Activated CD8-positive, alpha-beta memory T cell treated with anti-CD3 and anti-CD28 coated beads, Interleukin-2, amount 50 U/mL, for 4 hours (primary cell): ENCODE data around the gene DNAH8.

ENCODE experiments used
- DNase-seq: peaks from one replicate; pipeline ENCODE4 v3.0.0-alpha.2; 2020

DNAH8 gene

GRCh38 chr6:39029156-39030011, 314.3 kb downstream of the DNAH8 start:
- DNase-seq, result peak; percentile 49

DNA sequence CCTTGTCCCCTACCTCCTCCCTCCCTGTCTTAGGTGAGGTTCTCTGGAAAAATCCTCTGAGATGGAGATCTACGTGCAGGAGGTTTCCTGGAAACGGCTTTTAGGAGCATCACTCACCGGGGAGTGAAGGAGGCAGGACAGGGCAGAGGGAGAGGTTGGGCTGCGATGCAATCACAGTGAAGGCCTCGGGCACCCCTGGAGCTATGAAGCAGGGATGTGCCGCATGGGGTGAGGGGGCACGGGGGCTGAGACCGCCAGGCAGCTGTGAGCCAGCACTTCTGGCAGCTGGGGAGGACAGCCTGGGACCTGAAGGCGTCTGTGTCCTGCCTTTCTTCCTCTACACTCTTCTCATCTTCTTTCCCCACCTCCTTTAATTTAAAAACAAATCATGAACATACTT, 320.6 kb downstream of the DNAH8 start:
- DNase-seq, result no peak

DNA sequence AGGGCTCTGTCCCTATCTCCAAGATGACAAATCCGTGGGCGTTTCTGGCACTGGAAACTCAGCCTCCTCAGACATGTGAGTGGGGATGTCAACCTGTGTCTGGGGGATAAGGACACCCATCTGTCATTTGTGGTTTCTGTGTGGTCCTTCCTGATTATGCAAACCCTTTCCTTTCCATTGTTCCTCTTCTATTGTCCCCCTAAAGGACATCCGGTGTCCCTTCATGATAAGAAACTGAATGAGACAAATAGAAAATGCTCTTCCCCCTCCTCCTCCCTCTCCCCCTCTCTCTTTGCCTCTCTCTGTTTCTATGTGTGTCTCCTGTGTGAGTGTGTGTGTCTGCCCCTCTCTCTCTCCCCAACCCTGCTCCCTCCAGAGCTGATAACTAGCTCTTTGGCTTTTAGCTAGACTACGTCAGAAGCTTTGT, 322.0 kb downstream of the DNAH8 start:
- DNase-seq, result no peak

DNA sequence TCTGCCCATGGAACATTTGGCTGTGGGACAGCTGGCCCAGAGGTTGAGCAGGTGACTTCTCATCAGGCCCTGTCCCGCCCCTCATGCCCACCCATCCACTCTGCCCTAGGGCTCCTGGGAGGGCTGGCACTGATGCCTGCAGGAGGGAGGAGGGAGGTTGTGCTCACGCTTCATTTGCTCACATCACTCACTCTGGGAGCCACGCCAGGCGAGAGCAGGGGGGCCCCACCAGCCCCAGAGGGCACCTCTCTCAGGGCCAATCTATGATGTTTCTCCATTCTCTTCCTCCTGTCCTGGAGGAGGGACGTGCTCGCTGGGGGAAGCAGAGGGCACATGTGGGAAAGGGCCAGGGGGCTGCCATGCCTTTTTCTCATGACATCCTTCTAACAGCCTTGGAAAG, 322.6 kb downstream of the DNAH8 start:
- no peak for DNase-seq

DNA sequence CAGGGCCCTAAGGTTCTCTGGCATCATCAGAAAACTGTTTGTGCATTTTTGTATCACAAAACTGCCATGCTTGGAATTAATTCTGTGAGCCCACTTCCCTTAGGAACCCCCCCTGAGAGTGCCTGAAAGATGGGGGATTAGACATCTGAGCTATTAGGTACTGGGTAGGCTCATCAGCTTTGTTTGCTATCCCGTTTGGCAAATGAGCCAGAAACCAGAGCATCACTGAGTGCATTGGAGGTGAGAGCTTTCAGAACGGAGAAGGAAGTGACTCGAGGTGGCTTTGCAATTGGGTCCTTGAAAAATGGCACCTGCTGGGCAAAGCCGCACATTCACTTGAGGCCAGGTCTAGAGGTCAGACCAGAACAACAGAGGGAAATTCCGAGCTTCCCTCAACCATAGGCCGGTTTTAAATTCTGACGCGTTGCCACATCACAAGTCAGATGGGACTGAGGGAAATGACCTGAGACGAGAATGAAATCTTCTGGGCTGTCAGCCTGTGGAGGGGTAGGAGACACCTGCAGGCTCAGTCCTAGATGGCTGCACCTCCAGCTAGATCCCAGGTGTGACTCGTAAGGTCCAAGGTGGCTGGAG, 325.1 kb downstream of the DNAH8 start:
- DNase-seq, result no peak

DNA sequence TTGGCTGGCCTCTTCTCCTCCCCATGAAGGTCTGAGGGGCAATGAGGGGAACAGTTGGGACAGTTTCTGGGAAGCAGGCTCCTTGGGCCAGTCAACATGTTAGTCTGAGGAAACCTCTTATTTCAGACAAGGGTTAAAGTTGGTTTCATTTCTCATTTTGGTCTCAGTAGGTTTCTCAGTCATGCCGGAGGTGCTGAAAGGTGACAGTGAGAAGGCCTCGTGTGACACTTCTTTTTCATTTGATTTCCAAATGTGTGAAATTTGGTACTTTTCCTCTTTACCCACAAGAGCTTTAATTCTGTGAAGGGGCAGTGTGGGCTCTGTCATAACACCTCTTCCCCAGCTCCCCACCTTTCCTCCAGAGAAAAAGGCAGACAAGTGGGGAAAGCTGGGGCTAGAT, 326.0 kb downstream of the DNAH8 start:
- DNase-seq, result no peak

GRCh38 chr6:39043776-39044175, 328.7 kb downstream of the DNAH8 start:
- no peak for DNase-seq

- DNase-seq, result no peak
Observed at GRCh38 chr6:39044181-39044580, 329.1 kb downstream of the DNAH8 start.

DNA sequence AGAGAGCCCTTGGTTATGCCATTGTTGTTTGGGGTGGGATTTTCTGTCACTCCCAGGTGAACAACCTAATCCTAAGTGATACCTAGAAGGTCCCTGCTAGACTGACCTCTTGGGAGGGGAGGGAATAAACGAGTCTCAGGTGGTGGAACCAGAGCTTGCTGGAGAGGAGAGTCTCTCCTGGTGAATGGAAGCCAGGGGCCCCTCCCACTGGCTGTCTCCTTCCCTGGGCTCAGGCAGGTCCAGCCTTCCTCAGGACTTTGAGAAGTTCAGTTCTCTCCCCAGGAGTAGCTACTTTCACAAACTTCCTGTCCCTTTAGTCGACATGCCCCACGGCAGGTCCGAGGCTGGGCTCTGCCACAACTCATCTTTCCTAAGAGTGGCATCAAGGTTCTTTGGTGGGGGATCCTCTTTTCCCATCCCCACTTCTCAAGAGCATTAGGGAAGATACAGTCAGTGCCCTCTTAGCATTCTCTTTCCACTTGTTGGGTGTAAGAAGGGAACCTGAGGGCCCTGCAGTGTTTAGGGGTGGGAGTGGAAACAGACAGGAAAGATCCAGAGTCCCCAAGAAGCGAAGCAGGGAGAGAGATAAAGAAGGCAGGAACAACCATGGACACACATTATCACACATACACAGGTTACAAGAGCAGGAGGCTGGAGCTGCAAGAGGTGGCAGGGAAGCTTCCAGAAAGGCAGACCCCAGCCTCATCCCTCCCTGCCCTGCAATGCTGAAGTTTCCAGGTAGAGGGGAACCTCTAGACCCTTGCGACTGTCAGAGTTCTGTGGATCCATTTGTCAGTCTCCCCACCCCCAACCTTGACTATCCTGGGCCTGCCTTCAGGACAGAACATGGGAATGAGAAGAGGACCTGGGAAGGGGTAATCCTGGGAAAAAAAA, 332.6 kb downstream of the DNAH8 start:
- DNase-seq, result no peak

DNA sequence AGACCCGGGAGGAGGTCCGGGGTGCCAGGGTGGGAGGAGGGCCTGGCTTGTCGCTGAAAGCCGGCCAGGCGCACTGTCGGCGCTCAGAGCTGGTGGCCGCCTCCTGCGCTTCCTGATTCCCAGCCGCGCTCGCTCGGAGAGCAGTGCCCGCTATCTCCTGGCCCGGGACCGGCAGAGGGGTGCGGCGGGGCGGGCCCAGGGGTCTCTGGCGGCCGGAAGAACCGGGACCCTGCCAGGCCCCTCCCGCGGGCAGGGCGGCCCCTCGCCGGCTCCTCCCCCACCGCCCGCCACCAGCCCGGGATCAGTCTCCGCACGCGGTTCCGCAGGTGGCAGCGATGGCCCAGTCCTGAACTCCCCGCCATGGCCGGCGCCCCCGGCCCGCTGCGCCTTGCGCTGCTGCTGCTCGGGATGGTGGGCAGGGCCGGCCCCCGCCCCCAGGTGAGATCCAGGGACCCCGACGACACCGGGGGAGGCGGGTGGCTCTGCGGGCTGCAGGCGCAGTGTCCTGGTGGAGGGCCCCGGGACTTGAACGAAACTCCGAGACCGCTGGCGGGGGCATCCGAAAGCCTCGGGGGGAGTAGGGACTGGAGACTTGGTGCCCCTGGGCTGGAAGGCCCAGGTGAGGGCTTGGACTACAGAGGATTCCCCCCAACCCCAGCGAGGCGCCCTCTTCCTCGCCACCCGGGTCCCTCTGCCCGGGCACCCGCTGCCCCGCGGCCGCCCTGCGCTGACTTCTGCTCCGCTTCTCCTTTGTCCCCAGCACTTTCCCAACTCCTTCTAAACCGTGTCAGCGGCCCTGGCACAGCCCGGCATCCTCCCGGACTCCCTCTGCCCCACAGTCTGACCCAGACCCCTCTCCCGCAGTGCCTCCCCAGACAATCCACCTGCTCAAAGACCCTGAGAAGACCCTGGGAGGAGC, 333.6 kb downstream of the DNAH8 start, which contains the start of gene GLP1R:
Gene GLP1R, plus strand, starts transcription at position 301 of the 919 bp plus-strand sequence. Its CDS starts 60 bp downstream, at position 361.
- no peak for DNase-seq

- no peak for DNase-seq
Observed at GRCh38 chr6:39049575-39050283, 334.6 kb downstream of the DNAH8 start.

DNA sequence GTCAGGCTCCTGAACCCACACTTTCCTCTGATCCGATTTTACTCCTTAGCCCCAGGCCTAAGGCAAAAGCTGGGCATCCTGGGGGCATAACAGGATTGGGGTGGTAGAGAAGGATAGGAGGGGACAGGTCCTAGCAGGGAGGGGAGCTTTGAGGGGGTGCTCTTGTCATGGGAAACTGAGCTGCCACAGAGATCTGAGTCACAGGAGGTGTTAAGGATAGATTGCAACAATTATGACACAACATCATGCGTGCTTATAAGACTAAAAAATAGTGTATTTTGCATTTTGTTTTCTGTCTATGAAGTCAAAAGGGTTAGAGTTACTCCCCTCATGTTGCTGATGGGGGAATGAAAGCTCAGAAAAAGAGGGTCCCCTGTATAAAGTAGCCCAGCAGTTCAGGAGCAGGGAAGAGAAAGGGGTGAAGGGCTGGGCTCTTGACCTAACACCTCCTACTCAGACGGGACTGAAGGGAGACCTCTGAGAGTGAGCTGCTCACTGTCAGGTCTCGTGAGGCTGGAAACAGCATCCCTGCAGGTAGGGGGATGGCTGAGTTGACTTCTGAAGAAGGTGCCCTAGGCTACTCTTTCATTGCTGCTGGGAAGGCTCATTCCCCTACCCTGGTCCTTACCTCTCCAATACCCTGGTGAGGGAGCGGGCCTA, 335.5 kb downstream of the DNAH8 start:
- DNase-seq, result no peak

- no peak for DNase-seq
Observed at GRCh38 chr6:39051399-39052122, 336.4 kb downstream of the DNAH8 start.

DNA sequence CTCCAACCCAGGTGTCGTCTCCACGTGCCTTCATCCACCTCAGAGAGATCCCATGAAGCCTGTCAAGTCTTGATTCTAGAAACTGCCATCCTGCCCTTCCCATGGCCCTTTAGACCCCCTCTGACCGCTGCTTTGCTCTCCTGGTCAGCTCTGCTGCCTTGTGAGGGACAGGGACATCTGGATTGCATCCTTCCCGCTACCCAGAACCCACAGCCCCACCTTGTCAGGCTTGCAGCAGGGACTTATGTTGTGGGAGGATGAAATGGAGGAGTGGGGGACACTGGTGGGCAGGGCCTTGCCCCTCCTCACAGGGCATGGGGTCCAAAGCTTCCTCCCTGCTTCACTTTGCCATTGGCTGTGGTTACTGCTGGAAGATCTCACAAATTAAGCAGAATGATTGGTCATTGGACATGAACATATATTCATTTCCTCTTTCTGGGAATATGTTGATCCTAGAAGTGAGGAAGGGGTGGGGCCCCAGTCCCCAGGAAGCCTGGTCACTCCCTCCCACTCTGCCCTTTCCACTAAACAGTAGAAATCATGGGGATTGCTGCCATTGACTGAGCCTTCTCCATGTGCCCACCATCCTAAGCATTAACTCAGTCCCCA, 338.0 kb downstream of the DNAH8 start:
- no peak for DNase-seq

- DNase-seq, result no peak
Observed at GRCh38 chr6:39053854-39054576, 338.9 kb downstream of the DNAH8 start.

- no peak for DNase-seq
Observed at GRCh38 chr6:39054577-39055142, 339.5 kb downstream of the DNAH8 start.

- no peak for DNase-seq
Observed at GRCh38 chr6:39055661-39056060, 340.6 kb downstream of the DNAH8 start.

DNA sequence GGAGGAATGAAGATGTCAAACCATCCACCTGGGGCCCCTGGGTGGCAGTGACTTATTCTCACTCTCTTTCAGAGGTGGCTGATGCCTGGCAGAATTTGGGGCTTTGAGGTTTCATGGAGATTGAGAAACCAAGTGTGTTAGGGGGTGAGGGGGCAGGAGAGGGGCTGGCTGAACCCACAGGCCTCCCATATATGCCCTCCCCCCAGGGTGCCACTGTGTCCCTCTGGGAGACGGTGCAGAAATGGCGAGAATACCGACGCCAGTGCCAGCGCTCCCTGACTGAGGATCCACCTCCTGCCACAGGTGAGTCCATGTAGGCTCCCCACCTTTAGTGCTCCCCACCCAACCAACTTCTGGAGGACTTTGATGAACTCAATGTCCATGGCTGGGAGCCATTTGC, 341.1 kb downstream of the DNAH8 start:
- DNase-seq, result no peak

- DNase-seq, result no peak
Observed at GRCh38 chr6:39056681-39057080, 341.6 kb downstream of the DNAH8 start.
